HCT116 (cell line): ENCODE measurements around the gene DIP2B. TPM values are rescaled to one million over a fixed set of nuclear protein-coding genes. Genes with fewer than 3 reads are reported as not detected.

Experiments
- ATAC-seq: fragments of 200-7000 bp; cut with Tn5 transposase; 2 replicates; pipeline ENCODE4 v1.9.1; 2020; ENCODE audit warnings: mild to moderate bottlenecking, moderate library complexity
- BruUV-seq: library from RNA; stranded (reverse); fragments of 400-500 nt; replicated peaks from 2 replicates; lab custom pipeline; 2021; lab: Mats Ljungman, UMichigan
- CTCF ChIA-PET: fragments of 300-600 bp; sonication (Branson Sonifier 250); formaldehyde crosslinking; loops from one replicate; lab custom pipeline; 2021; ENCODE audit warnings: antibody characterized with exemption; lab: Charles Lee
- POLR2A ChIA-PET: fragments of 300-600, 350-600 bp; sonication (Branson Sonifier 250); formaldehyde crosslinking; loops from one replicate; lab custom pipeline; 2021; ENCODE audit warnings: antibody characterized with exemption; lab: Charles Lee
- RAD21 ChIA-PET, 2 experiments: fragments of 300-600 bp; sonication (Branson Sonifier 250); formaldehyde crosslinking; loops; one replicate each; lab custom pipeline; 2023; ENCODE audit warnings: low total read pairs in 2 of 2; ENCODE audit not compliant: uncharacterized antibody in 2 of 2, unreplicated experiment in 2 of 2, low non-redundant PET in 1 of 2; lab: Charles Lee
- DNase-seq: peaks from one replicate; pipeline ENCODE4 v3.0.0-alpha.2; 2010; ENCODE audit warnings: low read depth, low spot score
- H2AFZ ChIP-seq: fragments of 200-600 bp; shearing (Covaris generic), sonication (generic); 2 replicates; pipeline ENCODE4 v1.6.1; 2017; ENCODE audit warnings: low read depth, mixed run types, mixed read lengths, antibody characterized with exemption, low read length; ENCODE audit not compliant: poor library complexity, severe bottlenecking
- H3K27ac ChIP-seq: 2 replicates; pipeline ENCODE4 v1.5.1; 2012; ENCODE audit warnings: low read depth, low read length
- H3K27me3 ChIP-seq: fragments of 200-600 bp; sonication (generic); 2 replicates; pipeline ENCODE4 v1.6.1; 2016; ENCODE audit warnings: mixed run types, low read length, mixed read lengths; ENCODE audit not compliant: insufficient read depth
- H3K36me3 ChIP-seq, 2 experiments: fragments of 200-500 bp in 1 of 2; fragments of 200-600 bp in 1 of 2; sonication (Bioruptor generic) in 1 of 2; sonication (generic) in 1 of 2; 2 replicates each; pipeline versions ENCODE4 v1.5.1 to v1.6.1; 2014 to 2016; ENCODE audit warnings: low read length in 2 of 2, inconsistent platforms in 1 of 2, mixed read lengths in 1 of 2, mixed run types in 1 of 2; ENCODE audit not compliant: insufficient read depth in 2 of 2, control insufficient read depth in 1 of 2
- H3K4me1 ChIP-seq, 2 experiments: fragments of 200-600 bp in 1 of 2; sonication (generic) in 1 of 2; 2 replicates each; pipeline versions ENCODE4 v1.5.1 to v1.6.1; 2012 to 2017; ENCODE audit warnings: low read length in 2 of 2, inconsistent platforms in 1 of 2, mild to moderate bottlenecking in 1 of 2, mixed read lengths in 1 of 2, mixed run types in 1 of 2, moderate library complexity in 1 of 2; ENCODE audit not compliant: insufficient read depth in 2 of 2, control insufficient read depth in 1 of 2
- H3K4me2 ChIP-seq: fragments of 200-600 bp; sonication (generic); 2 replicates; pipeline ENCODE4 v1.6.1; 2017; ENCODE audit warnings: mixed run types, low read length, mixed read lengths
- H3K4me3 ChIP-seq, 2 experiments: fragments of 200-600 bp in 1 of 2; sonication (generic) in 1 of 2; replicated peaks in 1 of 2; 2 replicates each; pipeline ENCODE4 v1.5.1; 2011 to 2016; ENCODE audit warnings: low read length in 2 of 2, control low read depth in 1 of 2, low read depth in 1 of 2, mild to moderate bottlenecking in 1 of 2, mixed read lengths in 1 of 2, mixed run types in 1 of 2
- H3K79me2 ChIP-seq: fragments of 200-600 bp; sonication (generic); 2 replicates; pipeline ENCODE4 v1.6.1; 2017; ENCODE audit warnings: mild to moderate bottlenecking, mixed run types, low read length, moderate library complexity, mixed read lengths; ENCODE audit not compliant: insufficient read depth
- H3K9ac ChIP-seq: fragments of 200-600 bp; sonication (generic); 2 replicates; pipeline ENCODE4 v1.6.1; 2016; ENCODE audit warnings: low read length, mixed read lengths
- H3K9me2 ChIP-seq: fragments of 200-600 bp; sonication (generic), shearing (Covaris generic); 2 replicates; pipeline ENCODE4 v1.6.1; 2017; ENCODE audit warnings: mixed run types, mild to moderate bottlenecking, moderate library complexity; ENCODE audit not compliant: insufficient read depth
- H3K9me3 ChIP-seq, 2 experiments: fragments of 200-500 bp in 1 of 2; fragments of 200-600 bp in 1 of 2; sonication (Bioruptor generic) in 1 of 2; sonication (generic) in 1 of 2; 2 replicates each; pipeline ENCODE4 v1.6.1; 2014 to 2017; ENCODE audit warnings: low read length in 2 of 2, mixed read lengths in 2 of 2, inconsistent platforms in 1 of 2, low read depth in 1 of 2, mild to moderate bottlenecking in 1 of 2, mixed run types in 1 of 2, moderate library complexity in 1 of 2; ENCODE audit not compliant: control insufficient read depth in 1 of 2, insufficient read depth in 1 of 2
- H4K20me1 ChIP-seq: fragments of 200-600 bp; sonication (generic), shearing (Covaris generic); 2 replicates; pipeline ENCODE4 v1.6.1; 2017; ENCODE audit warnings: mixed run types, mild to moderate bottlenecking, moderate library complexity; ENCODE audit not compliant: insufficient read depth
- ELF1 ChIP-seq: IDR thresholded peaks from 2 replicates; pipeline ENCODE4 v1.6.1; 2012; ENCODE audit warnings: low read depth, borderline replicate concordance
- EZH2 ChIP-seq: fragments of 200-600 bp; sonication (generic); IDR thresholded peaks from 2 replicates; pipeline ENCODE4 v1.6.1; 2017; ENCODE audit warnings: antibody characterized with exemption, mixed run types
- FOSL1 ChIP-seq: IDR thresholded peaks from 2 replicates; pipeline ENCODE4 v1.6.1; 2012; ENCODE audit warnings: low read depth
- JUND ChIP-seq: IDR thresholded peaks from 2 replicates; pipeline ENCODE4 v1.6.1; 2012
- RAD21 ChIP-seq: IDR thresholded peaks from 2 replicates; pipeline ENCODE4 v1.6.1; 2012; ENCODE audit warnings: low read depth, mild to moderate bottlenecking
- REST ChIP-seq: IDR thresholded peaks from 2 replicates; pipeline ENCODE4 v1.6.1; 2012; ENCODE audit warnings: low read depth
- SP1 ChIP-seq: IDR thresholded peaks from 2 replicates; pipeline ENCODE4 v1.6.1; 2012; ENCODE audit warnings: low read depth
- YY1 ChIP-seq: IDR thresholded peaks from 2 replicates; pipeline ENCODE4 v1.6.1; 2011; ENCODE audit warnings: low read length, low read depth, moderate library complexity, mild to moderate bottlenecking; ENCODE audit not compliant: insufficient replicate concordance; ENCODE audit errors: extremely low read depth
- ZBTB33 ChIP-seq: IDR thresholded peaks from 2 replicates; pipeline ENCODE4 v1.6.1; 2011; ENCODE audit warnings: mild to moderate bottlenecking, low read length, moderate library complexity; ENCODE audit not compliant: insufficient replicate concordance; ENCODE audit errors: extremely low read depth
- ZFX ChIP-seq: fragments of 450-650 bp; IDR thresholded peaks from 2 replicates; pipeline ENCODE4 v1.6.1; 2017
- ZNF274 ChIP-seq: fragments of 200-500 bp; sonication (Bioruptor generic); IDR thresholded peaks from 2 replicates; pipeline ENCODE4 v1.6.1; 2014; ENCODE audit warnings: mild to moderate bottlenecking, low read depth, low read length, inconsistent platforms
- intact Hi-C: fragments of 100-400 bp; cut with micrococcal nuclease; formaldehyde crosslinking; loops from 2 replicates; pipeline ENCODE4 v1.10.0; 2022
- total RNA-seq: library from RNA; stranded (reverse); gene quantifications from one replicate; pipeline ENCODE4 v1.2.1, GENCODE V29; 2021; ENCODE audit not compliant: unreplicated experiment

Gene DIP2B
- total RNA-seq, 1 experiment from 2014 or later: 32.3 TPM

DNA sequence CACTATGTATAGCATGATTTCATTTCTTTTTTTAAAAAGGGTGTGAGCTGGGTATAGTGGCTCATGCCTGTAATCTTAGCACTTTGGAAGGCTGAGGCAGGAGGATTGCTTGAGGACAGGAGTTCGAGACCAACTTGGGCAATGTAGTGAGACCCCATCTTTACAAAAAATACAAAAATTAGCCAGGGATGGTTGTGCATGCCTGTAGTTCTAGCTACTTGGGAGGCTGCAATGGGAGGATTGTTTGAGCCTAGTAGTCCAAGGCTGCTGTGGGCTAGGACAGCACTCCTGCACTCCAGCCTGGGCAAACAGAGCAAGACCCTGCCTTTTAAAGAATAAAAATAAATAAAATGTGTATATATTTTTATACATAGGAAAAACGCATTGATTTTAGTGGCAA, 43.0 kb downstream of the DIP2B start:
- H2AFZ ChIP-seq: no peak overlapping the region
- no peak overlapping the region for H3K27ac ChIP-seq
- ATAC-seq (no peak), DNase-seq (no peak)
- H3K79me2 ChIP-seq: peaks cover 78% of the 10 kb centered on the region
- H3K4me1 ChIP-seq: peaks cover 33 to 85% of the 10 kb centered on the region in 2 experiments
- H4K20me1 ChIP-seq: no peaks in the 10 kb centered on the region
- H3K4me2 ChIP-seq: no peak overlapping the region
- no peak overlapping the region for H3K9ac ChIP-seq
- ChIA-PET RAD21 (no interaction called here), CTCF (no interaction called here), POLR2A (no interaction called here)
- TF ChIP-seq REST (no peak), SP1 (no peak)
- H3K9me3 ChIP-seq: no peaks in the 10 kb centered on the region
- H3K4me3 ChIP-seq: no peak overlapping the region
- H3K36me3 ChIP-seq: no peaks in the 10 kb centered on the region
- H3K9me2 ChIP-seq: no peaks in the 10 kb centered on the region
- H3K27me3 ChIP-seq: no peaks in the 10 kb centered on the region
- intact Hi-C loops: no loop called here
- BruUV-seq: no TSS peak

DNA sequence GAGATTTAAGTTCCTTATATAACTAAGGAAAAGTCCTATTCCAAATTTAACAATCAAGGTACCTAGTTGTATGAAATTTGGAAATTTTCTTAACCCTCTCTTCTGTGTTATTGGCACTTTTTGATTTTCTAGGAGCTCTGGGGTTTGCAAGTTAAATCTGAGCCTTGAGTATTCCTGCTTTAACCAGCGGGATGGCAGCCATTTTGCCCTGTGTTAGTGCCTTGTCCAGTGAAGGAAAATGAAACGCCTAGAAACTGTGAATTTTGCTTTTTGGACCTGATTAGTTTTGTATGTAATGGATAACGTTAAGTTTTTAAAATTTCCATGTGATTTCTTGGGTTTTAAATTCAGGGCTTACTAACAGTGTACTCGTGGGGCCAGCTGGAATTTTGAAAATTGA, 45.1 kb downstream of the DIP2B start:
- no peak overlapping the region for H2AFZ ChIP-seq
- H3K79me2 ChIP-seq: peaks cover 82% of the 10 kb centered on the region
- H3K4me1 ChIP-seq: peaks cover 36 to 82% of the 10 kb centered on the region in 2 experiments
- H3K27ac ChIP-seq: no peak overlapping the region
- H4K20me1 ChIP-seq: no peaks in the 10 kb centered on the region
- TF ChIP-seq ELF1 (no peak), EZH2 (no peak), RAD21 (no peak), ZFX (no peak), JUND (no peak), ZBTB33 (no peak), YY1 (no peak), FOSL1 (no peak), ZNF274 (no peak)
- H3K9me2 ChIP-seq: no peaks in the 10 kb centered on the region
- H3K27me3 ChIP-seq: no peaks in the 10 kb centered on the region
- DNase-seq (no peak), ATAC-seq (no peak)
- intact Hi-C loops: no loop called here
- H3K4me2 ChIP-seq: no peak overlapping the region
- ChIA-PET RAD21 (no interaction called here), POLR2A (no interaction called here), CTCF (no interaction called here)
- H3K9ac ChIP-seq: no peak overlapping the region
- H3K36me3 ChIP-seq: no peaks in the 10 kb centered on the region
- no peak overlapping the region for H3K4me3 ChIP-seq
- H3K9me3 ChIP-seq: no peaks in the 10 kb centered on the region
- BruUV-seq: no TSS peak
